HG02970 (cell line): ENCODE results near the gene MYOZ3.

Experiments
- ATAC-seq: cut with Tn5 transposase; IDR thresholded peaks from one replicate; pipeline ENCODE4 v1.9.1; 2021; ENCODE audit warnings: mild to moderate bottlenecking, moderate library complexity, moderate number of reproducible peaks; ENCODE audit not compliant: unreplicated experiment, low FRiP score

MYOZ3 gene

DNA sequence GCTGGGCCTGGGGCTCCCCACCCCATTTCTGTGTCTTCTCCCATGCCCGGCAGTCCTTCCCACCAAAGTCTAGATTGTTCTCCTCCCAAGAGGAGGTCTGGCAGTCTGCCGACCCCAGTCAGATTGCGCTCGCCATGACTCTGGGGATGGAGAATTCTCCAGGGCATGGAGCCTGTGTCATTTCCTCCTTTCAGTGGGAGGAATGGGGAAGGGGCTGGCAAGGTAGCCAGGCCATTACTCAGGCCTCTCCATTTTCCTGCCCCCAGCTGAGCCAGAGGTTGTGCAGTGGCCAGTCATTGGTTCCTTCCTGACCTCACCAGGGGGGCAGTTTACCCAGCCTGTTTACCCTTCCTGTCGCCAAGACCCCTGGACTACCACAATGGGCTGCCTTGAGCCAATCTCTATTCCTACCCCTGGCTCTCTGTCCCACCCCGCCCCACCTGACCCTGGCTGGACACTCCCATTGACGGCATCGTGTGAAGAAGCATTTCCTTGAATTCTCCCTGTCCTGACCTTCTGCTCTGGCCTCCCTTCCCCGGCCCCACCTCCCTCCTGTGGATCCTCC lies 20.0 kb upstream of the MYOZ3 start:
- ATAC-seq, result no peak

DNA sequence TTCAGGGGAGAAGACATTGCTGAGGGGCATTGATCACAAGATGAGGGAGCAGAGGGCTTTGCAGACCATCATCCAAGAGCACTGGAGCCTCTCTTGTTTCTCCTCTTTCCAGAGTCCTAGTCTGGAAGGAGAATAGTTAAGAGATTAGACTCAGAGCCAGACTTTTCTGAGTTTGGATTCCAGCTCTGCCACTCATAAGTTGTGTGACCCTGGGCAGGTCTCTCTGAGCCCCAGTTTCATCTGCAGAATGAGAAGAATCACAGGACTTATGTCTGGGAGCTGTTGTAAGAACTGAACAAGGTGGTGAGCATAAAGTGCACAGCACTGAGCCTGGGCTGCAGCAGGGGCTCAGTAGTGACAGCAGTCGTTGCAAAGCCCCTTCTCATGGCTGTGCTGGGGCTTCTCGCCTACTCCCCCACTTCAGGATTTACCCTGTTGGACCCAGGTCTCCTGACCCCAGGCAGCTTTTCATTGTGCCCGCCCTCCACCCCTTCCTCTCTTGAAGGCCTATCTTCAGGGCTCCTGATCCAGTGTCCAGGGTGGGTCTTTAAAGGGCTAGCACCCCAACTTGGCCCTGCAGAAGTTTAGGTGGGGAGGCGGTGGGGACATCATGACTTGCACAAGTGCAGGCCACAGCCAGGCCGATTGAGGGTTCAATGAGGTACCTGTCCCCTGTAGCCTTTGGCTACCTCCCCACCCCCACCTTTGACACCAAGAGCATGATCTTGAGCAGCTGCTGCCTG lies 19.1 kb upstream of the MYOZ3 start:
- no peak for ATAC-seq

DNA sequence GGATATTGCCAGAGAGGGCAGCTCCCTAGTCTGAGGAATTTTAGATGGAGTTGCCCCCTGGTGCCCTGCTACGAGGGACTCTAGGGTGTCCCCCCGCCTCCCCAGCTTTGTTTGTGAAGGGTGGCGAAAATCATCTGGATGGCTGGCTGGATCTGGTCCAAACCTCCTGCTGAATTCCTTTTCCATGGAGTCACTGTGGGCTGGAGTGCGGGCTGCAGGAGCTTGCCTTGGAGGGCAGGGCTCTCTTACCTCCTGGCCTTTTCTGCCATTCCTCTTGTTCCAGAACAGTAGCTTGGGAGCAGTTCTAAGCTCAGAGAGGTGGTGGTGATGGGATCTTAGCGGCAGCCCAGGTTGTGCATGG lies 18.5 kb upstream of the MYOZ3 start:
- no peak for ATAC-seq

DNA sequence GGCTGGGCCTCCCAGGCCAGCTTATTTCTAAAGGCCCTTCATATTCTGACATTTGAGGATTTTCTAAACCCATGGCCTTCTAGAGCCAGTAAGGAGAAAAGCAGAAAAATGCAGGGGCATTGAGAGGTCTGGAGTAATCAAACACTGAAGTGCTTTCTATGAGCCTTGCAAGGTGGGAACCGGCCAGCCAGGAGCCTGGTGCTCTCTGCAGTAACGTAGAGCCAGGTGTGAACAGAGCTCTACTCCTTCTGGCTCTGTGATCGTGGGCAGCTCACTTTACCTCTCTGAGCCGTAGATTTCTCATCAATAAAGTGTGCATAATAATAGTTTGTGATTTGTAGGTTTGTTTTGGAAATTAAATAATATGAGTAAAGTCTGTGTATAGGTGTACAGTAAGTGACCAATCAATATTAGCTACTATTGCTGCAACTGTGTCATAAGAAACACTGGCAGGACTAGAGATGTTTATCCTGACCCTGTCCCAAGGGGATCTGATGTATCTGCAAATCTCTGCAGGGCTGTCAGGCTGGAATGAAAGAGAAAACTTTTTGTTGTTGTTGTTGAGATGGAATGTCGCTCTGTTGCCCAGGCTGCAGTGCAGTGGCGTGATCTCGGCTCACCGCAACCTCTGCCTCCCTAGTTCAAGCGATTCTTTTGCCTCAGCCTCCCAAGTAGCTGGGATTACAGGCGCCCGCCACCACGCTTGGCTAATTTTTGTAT lies 17.9 kb upstream of the MYOZ3 start:
- no peak for ATAC-seq

DNA sequence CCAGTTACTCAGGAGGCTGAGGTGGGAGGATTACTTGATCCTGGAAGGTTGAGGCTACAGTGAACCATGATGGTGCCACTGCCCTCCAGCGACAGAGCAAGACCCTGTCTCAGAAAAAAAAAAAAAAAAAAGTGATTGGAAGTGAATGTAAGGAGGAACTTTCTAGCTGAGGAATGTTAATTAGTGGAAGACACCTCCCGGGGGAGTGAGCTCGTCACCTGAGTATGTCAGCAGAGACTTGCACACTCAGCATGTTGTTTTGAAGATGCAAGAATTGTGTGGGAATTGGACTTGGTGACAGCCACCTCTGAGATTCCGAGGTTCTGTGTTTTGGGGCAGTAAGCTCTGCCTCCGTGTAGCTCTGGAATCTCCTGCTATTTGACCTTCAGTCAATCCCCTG lies 17.0 kb upstream of the MYOZ3 start:
- no peak for ATAC-seq

DNA sequence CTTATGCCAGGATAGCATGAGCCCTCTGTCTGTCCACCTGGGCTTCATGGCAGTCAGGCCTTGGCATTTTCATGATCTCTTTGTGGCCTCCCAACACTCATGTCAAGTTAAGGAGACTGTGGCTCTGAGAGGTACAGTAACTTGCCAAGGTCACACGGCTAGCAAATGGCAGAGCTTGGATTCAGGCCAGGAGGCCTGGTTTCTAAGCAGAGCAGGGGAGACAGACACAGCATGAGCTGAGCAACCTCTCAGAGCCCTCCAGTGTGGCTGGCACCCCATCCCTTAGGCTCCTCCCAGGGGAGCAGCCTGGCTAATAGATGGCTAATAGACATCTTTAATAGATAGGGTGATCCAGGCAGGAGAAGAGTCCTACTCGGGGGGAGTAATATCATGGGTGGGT lies 16.5 kb upstream of the MYOZ3 start:
- no peak for ATAC-seq

DNA sequence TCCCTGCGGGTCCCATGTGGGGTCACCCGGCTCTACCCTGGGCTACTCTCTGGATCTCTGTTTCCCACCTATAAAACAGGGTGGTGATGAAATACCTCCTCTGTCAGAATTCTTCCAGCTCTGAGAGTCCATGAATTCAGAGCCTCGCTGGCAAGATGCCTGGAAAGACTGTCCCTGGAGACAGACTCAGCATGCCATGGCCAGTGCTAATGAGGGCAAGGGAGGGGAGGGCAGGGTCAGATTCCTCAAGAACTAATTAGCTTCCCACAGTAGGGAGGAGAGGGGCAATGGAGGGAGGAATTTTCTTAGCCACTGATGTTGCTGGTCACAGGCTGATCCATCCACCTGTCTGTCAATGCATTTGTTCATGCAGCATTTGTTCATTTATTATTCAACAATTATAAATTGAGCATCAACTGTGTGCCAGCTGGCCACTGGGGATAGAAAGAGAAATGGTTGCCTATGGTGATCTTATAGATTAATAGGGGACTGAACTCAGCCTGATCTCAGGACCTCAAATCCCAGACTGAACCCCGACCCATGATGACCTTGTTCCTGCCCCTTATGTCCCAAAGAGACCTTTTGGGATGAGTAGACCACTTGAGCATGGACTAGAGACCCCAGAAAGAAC lies 15.9 kb upstream of the MYOZ3 start:
- ATAC-seq, result no peak

DNA sequence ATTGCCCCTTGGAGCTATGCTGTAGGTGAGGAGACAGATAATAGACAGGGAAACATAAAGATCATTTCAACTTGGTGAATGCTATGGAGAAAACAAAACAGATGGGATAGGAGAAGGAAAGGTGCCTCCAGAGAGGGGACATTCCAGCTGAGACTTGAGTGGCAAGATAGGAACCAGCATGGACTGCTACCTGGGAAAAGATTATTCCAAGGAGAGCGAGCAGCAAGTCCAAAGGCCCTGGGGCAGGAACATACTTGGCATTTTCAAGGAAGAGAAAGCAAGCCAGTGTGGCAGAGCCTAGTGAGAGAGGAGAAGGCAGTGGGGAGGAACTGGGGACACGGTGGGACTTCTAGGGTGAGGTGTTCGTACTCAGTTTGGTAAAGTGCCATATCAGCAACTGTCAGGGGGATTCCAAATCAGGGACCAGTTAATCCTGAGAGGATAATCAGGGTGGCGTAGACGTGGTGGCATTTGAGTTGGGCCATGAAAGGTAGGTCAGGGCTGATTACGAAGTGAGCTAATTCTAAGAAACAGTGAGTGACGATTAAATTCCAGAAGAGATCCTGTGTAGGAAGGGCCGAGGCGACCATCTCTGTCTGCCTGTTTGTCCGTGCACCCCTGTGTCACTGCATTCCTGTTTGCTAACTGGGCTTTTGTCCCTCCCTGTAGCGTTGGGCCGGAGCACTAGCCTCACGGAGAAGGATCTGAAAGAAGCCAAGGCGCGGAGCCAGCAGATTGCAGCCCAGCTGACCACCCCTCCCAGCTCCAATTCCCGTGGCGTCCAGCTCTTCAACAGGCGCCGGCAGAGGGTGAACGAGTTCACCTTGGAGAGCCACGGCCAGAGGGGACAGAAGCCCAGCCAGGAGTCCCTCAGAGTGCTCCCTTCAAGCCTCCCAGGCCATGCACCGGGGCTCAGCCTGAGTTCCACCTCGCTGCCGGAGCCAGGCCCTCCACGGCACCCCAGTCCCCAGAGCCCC lies 13.5 kb upstream of the MYOZ3 start:
- ATAC-seq, result no peak

DNA sequence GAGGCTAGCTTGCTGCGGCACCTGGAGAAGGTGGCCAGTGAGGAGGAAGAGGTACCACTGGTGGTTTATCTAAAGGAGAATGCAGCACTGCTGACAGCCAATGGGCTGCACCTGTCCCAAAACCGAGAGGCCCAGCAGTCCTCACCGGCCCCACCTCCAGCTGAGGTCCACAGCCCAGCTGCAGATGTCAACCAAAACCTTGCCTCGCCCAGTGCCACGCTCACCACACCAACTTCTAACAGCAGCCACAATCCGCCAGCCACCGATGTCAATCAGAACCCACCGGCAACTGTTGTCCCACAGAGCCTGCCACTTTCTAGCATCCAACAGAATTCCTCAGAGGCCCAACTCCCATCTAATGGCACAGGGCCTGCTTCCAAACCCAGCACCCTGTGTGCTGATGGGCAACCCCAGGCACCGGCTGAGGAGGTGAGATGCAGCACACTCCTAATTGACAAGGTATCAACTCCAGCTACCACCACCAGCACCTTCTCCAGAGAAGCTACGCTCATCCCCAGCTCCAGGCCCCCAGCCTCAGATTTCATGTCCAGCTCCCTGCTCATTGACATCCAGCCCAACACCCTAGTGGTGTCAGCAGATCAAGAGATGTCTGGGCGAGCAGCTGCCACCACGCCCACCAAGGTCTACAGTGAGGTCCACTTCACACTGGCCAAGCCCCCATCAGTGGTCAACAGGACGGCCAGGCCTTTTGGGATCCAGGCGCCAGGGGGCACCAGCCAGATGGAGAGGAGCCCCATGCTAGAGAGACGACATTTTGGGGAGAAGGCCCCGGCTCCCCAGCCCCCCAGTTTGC lies 12.6 kb upstream of the MYOZ3 start:
- no peak for ATAC-seq

DNA sequence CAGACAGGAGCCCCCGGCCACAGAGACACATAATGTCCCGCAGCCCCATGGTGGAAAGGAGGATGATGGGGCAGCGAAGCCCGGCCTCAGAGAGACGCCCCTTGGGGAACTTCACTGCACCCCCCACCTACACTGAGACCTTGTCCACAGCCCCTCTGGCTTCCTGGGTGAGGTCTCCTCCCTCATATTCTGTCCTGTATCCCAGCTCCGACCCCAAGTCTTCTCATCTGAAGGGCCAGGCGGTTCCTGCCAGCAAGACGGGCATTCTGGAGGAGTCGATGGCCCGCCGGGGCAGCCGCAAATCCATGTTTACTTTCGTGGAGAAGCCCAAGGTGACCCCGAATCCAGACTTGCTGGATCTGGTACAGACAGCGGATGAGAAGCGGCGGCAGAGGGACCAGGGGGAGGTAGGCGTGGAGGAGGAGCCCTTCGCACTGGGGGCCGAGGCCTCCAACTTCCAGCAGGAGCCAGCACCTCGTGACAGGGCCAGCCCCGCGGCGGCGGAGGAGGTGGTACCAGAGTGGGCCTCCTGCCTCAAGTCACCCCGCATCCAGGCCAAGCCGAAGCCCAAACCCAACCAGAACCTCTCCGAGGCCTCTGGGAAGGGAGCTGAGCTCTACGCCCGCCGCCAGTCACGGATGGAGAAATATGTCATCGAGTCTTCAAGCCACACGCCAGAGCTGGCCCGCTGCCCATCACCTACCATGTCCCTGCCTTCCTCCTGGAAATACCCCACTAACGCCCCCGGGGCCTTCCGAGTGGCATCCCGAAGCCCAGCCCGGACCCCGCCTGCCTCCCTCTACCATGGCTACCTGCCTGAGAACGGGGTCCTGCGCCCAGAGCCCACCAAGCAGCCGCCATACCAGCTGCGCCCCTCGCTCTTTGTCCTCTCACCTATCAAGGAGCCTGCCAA lies 11.7 kb upstream of the MYOZ3 start:
- ATAC-seq, result no peak

DNA sequence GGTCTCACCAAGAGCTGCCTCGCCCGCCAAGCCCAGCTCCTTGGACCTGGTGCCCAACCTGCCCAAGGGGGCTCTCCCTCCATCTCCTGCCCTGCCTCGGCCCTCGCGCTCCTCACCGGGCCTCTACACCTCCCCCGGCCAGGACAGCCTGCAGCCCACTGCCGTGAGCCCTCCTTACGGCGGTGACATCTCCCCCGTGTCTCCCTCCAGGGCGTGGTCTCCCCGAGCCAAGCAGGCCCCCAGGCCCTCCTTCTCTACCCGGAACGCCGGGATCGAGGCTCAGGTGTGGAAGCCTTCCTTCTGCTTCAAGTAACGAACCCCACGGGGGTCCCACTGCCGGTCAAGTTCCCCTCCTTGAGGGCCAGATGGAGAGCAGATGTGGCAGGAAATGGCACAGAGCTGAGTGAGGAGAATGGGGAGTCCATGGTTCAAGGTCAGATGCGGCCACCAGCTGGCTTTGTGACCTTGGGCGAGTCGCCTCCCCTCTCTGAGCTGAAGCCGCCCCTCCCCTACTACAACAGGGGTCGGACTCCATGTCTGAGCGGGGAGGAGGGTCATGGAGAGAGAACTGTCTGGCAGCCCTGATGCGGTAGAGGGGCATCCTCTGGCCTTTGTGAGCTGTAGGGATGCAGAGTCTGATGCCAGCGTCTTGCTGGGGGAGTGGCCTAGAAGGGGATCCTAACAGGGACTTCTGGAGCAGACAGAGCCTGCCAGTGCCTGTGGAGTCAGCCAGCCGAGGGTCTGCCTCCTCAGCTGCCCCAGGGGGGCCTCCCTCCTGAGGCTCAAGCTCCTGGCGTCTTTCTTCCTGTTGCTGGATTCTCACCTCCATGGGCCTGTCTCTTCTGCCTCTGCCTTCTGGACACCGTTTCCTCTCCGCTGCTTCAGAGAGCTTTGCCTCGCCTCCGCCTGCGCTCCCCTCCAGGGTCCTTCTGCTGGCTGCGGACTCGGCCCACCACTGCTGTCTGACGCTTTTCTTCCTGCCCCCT lies 10.7 kb upstream of the MYOZ3 start:
- ATAC-seq, result no peak

DNA sequence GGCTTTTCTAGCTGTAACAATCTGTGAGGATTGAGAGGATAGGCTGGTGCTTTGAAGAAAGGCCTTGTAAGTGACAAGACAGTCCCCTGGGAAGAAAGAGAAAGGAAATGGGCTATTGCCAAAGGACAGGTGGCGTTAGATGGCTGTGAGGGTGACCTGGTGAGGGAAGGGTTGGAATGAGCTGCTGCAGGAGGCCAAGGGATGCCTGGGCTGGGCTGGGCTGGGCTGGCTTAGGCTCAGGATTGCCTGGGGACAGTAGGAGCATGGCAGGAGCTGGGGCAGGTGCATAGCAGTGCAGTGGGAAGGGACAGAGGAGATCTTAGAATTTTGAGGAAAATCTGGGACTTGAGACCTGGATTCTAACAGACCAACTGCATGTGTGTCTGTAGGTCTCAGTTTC lies 9.7 kb upstream of the MYOZ3 start:
- no peak for ATAC-seq

DNA sequence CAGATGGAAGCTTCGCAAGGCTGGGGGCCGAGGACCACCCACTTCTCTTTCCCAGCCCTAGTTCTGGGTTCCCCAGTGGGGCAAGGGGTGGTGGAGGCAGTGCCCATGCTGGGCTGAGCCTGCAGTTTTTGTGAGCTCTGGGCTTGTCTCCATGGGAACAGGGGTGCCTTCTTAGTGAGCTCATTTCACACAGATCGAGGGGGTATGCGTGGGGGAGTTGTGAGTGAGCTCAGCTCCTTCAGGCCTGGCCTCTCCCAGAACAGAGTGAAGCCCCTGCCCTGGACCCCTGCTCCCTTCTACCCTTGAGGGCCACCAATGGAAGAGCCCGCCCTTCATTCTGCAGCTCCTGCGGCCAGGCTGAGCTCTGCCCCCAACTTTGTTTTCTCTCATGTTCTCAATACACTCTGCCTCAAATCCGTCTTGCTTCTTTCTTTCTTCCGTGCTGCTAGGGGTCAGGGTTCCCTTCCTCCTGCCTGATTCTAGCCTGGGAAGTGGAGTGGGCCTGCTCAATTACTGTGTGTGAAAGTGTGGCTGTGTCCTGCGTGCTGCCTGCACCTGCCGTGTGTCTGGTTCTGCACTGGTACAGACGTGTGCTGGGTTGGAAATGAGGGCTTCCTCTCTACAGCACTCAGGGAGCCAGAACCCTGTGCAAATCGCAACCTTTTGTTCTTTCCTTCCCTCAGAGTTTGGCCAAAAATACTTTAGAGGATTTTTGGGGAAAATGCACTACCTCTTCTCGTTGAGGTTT lies 9.0 kb upstream of the MYOZ3 start:
- ATAC-seq, result no peak

DNA sequence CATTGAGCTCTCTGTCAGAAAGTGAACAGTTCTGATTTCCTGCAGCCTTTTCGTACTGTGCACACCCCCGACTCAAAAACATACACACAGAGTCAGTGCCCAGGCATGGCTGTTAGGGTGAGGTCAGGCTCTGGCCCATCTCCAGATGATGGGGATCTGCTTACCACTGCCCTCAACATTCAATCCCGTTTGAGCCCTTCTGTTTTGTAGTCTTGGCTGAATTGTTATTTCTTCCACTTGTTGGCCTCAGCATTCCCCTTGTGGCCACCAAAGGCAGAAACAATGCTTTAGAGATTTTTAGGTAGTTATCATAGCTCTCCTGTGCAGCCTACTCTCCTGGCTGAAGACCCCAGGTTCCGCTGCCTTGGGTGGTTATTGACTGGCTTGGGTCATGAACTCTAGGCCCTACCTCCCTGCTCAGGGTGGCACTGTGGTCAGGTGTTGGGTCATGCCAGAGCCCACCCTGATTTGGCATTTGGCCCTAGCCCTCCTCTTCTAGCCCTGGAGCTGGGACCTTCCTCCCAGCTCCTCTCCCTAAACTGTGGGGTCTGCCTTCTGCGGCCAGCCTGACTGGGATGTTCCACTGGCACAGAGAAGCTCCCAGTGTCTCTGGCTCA lies 7.8 kb upstream of the MYOZ3 start:
- no peak for ATAC-seq

DNA sequence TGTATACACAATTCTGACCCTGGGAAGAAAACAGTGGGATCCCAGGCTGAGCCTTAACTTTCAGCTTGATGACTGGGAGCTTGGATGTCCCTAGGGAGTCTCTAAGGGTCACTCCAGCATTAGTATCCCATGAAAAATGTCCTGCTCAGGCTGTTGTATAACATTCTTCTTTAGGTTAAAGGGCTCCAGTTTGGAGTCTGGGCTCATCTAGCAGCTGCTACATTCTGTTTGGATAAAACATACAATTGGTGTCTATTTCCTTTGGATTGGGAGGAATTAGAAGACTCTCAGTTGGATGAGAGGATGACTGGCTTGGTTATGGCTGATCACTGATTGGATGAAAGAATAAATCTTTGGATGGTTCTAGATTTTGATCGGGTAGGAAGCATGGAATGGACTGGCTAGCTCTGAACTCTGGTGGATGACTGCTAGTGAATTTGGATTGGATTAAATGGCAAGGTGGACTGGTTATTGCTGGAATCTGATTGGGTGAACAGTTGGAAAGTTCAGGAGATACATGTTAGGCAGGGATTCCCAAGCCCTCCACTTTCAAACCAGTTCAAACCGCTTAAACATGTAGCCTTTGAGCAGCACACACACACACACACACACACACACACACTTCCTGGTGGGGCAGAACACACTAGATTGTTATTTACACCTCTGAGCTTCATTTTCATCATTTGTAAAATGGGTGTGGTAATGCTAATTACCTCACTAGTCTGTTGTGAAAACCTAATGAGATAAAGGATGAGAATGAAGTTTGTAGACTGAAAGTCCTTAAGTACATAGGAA lies 7.1 kb upstream of the MYOZ3 start:
- no peak for ATAC-seq
